ENCODE measurements around the gene MST1R. TPM values are rescaled to one million over a fixed set of nuclear protein-coding genes. Genes with fewer than 3 reads are reported as not detected.

The MST1R gene
- total RNA-seq, 1 donor from 2014 or later = 6.3 TPM

GRCh38 chr3:49876567-49876966 is 27.1 kb downstream of the MST1R start:
- DNase-seq = no peak

GRCh38 chr3:49873623-49874022 is 30.1 kb downstream of the MST1R start:
- no peak for DNase-seq

- no peak for DNase-seq
These were observed 30.8 kb downstream of the MST1R start for GRCh38 chr3:49872801-49873281.

- DNase-seq = no peak
These were observed 32.0 kb downstream of the MST1R start for GRCh38 chr3:49871531-49872153.

- no peak for DNase-seq
These were observed 34.0 kb downstream of the MST1R start, which contains the start of gene CAMKV for GRCh38 chr3:49869525-49870126. Gene CAMKV (minus strand): TSS chr3:49869906. CDS start chr3:49862388, 7,518 bp downstream.

GRCh38 chr3:49868862-49869466 is 34.7 kb downstream of the MST1R start:
- DNase-seq = no peak

GRCh38 chr3:49867871-49868321 is 35.8 kb downstream of the MST1R start:
- no peak for DNase-seq

GRCh38 chr3:49867400-49867799 is 36.3 kb downstream of the MST1R start:
- DNase-seq = no peak

- no peak for DNase-seq
These were observed 38.4 kb downstream of the MST1R start for GRCh38 chr3:49865198-49865784.

- no peak for DNase-seq
These were observed 39.2 kb downstream of the MST1R start for GRCh38 chr3:49864505-49864904.

- no peak for DNase-seq
These were observed 43.9 kb downstream of the MST1R start for GRCh38 chr3:49859576-49860305.

GRCh38 chr3:49856181-49857005 is 47.3 kb downstream of the MST1R start, which contains the start of gene TRAIP:
Gene TRAIP (minus strand): TSS chr3:49856564. CDS start chr3:49856453, 111 bp downstream.
- peak; percentile 92 for DNase-seq

GRCh38 chr3:49855662-49856061 is 48.0 kb downstream of the MST1R start:
- no peak for DNase-seq

- DNase-seq = no peak
These were observed 58.0 kb downstream of the MST1R start for GRCh38 chr3:49845694-49846093.

- no peak for DNase-seq
These were observed 59.0 kb downstream of the MST1R start for GRCh38 chr3:49844464-49845183.

- no peak for DNase-seq
These were observed 60.7 kb downstream of the MST1R start for GRCh38 chr3:49842843-49843517.

- DNase-seq = no peak
These were observed 61.9 kb downstream of the MST1R start for GRCh38 chr3:49841806-49842205.

- no peak for DNase-seq
These were observed 62.5 kb downstream of the MST1R start for GRCh38 chr3:49841126-49841696.

GRCh38 chr3:49840388-49840787 is 63.3 kb downstream of the MST1R start:
- peak; percentile 75 for DNase-seq

Data from skin of body (tissue), 2 donors.